Spleen (tissue), 11 donors: ENCODE results near the gene SELP. TPM values are rescaled to one million over a fixed set of nuclear protein-coding genes. Genes with fewer than 3 reads are reported as not detected.

Source experiments
- DNase-seq: peaks from one replicate; pipeline ENCODE4 v3.0.0-alpha.2; 2020
- H3K27ac ChIP-seq, 8 donors: fragments of 200-600 bp; sonication (generic) in 7 of 8; 1 replicate in 4 of 8; 2 replicates in 4 of 8; pipeline versions ENCODE4 v1.5.0 to v1.8.0; 2016 to 2021; ENCODE audit warnings: inconsistent platforms in 4 of 8, mild to moderate bottlenecking in 4 of 8, moderate library complexity in 1 of 8
- H3K27me3 ChIP-seq, 7 donors: fragments of 200-600 bp; sonication (generic) in 6 of 7; replicated peaks in 1 of 7; 1 replicate in 4 of 7; 2 replicates in 3 of 7; pipeline versions ENCODE4 v1.5.0 to v1.8.0; 2016 to 2021; ENCODE audit warnings: inconsistent platforms in 3 of 7, mild to moderate bottlenecking in 1 of 7
- H3K36me3 ChIP-seq, 6 donors: fragments of 200-600 bp; sonication (generic) in 5 of 6; 1 replicate in 4 of 6; 2 replicates in 2 of 6; pipeline versions ENCODE4 v1.5.0 to v1.8.0; 2016 to 2021; ENCODE audit warnings: inconsistent platforms in 2 of 6
- H3K4me1 ChIP-seq, 6 donors: fragments of 200-600 bp; sonication (generic) in 5 of 6; 1 replicate in 3 of 6; 2 replicates in 3 of 6; pipeline versions ENCODE4 v1.5.0 to v1.8.0; 2016 to 2021; ENCODE audit warnings: inconsistent platforms in 3 of 6
- H3K4me3 ChIP-seq, 8 donors: fragments of 200-600 bp; sonication (generic) in 7 of 8; 1 replicate in 4 of 8; 2 replicates in 4 of 8; pipeline versions ENCODE4 v1.5.0 to v1.8.0; 2016 to 2021; ENCODE audit warnings: inconsistent platforms in 4 of 8, mild to moderate bottlenecking in 4 of 8, moderate library complexity in 2 of 8
- H3K9me3 ChIP-seq, 8 donors: fragments of 200-600 bp; sonication (generic) in 7 of 8; 1 replicate in 4 of 8; 2 replicates in 4 of 8; pipeline versions ENCODE4 v1.5.0 to v1.8.0; 2016 to 2021; ENCODE audit warnings: inconsistent platforms in 4 of 8
- CTCF ChIP-seq, 11 experiments: fragments of 200-600 bp in 7 of 11; fragments of 450-650 bp in 4 of 11; sonication (generic) in 4 of 11; IDR thresholded peaks in 8 of 11; conservative IDR thresholded peaks in 3 of 11; 1 replicate in 7 of 11; 2 replicates in 4 of 11; pipeline versions ENCODE4 v1.4.0 to v1.8.0; 2016 to 2021; ENCODE audit warnings: antibody characterized with exemption in 11 of 11, inconsistent platforms in 4 of 11, mild to moderate bottlenecking in 1 of 11
- POLR2A ChIP-seq, 3 donors: fragments of 450-650 bp; IDR thresholded peaks; one replicate each; pipeline ENCODE4 v1.5.1; 2017; ENCODE audit warnings: antibody characterized with exemption in 3 of 3, mild to moderate bottlenecking in 1 of 3
- POLR2AphosphoS5 ChIP-seq, 3 donors: sonication (generic); formaldehyde crosslinking; IDR thresholded peaks; one replicate each; pipeline ENCODE4 v1.5.1; 2017; ENCODE audit warnings: antibody characterized with exemption in 3 of 3
- WGBS, 5 donors: extraction: QIAGEN DNeasy Blood & Tissue Kit in 3 of 5; methylation state at CpG; one replicate each; pipeline versions ENCODE4 v1.1.5 to v1.1.7; 2013 to 2018; 5-methylcytosine and 5-hydroxymethylcytosine counted together
- intact Hi-C: fragments of 100-400 bp; cut with DNase I; formaldehyde crosslinking; loops from one replicate; pipeline ENCODE4 v1.15.0; 2023; ENCODE audit warnings: low total_unique reads
- polyA plus RNA-seq, 3 donors: library from polyadenylated mRNA; stranded (reverse); fragments of 200-250 nt; gene quantifications; one replicate each; pipeline ENCODE4 v1.2.1, GENCODE V29; 2013
- total RNA-seq, 7 donors: library from RNA; depleted of rRNA in 3 of 7; stranded (reverse); fragments of >200 nt in 3 of 7; fragmentation: NEBNext Ultra II Directional in 4 of 7; extraction: Animal tissue kit (Norgen Biotek cat#: 25700) in 4 of 7; gene quantifications; one replicate each; pipeline versions ENCODE4 v1.1.0 to v1.2.1, GENCODE V29; 2016 to 2021
- donor health status: healthy with polysubstance abuse.
- donor health status: DM: no; HTN: no; CAD: no; lungs with moderate emphysema.
- donor health status: DM: no; HTN: no; CAD: no.
- donor health status: Bipolar disorder and iron deficiency.
- donor health status: healthy.
- donor health status: DM: no; HTN: no; CAD: no.
- donor health status: DM: yes; HTN: yes; CAD: no.

SELP gene
- total and polyA plus RNA-seq, 10 donors, result 0.97 to 7.6 (median 4.1) TPM

GRCh38 chr1:169595764-169596711 lies 33.9 kb downstream of the SELP start:
- Histone ChIP-seq H3K27ac (no peak overlapping the region), H3K4me1 (peaks cover 0 to 2% (median 2%) of the 10 kb centered on the region in 6 donors), H3K9me3 (no peaks in the 10 kb centered on the region), H3K27me3 (no peaks in the 10 kb centered on the region), H3K4me3 (no peak overlapping the region), H3K36me3 (no peaks in the 10 kb centered on the region)
- TF ChIP-seq POLR2AphosphoS5 (IDR thresholded peaks at IDR 0.05) (no peak), POLR2A (IDR thresholded peaks at IDR 0.05) (no peak), CTCF (IDR thresholded peaks at IDR 0.05 in 8 of 11, conservative IDR thresholded peaks at IDR 0.05 in 3 of 11) (no peak)
- intact Hi-C loops, result loop anchor here (5.0 kb wide), 1 partner anchor 116 kb away; the partner anchor contains the start of gene SELL
- 62 to 81% (median 68%) methylated on average over 3 of the region's 3 CpGs for WGBS, 5 donors
- no peak for DNase-seq

- TF ChIP-seq POLR2A (IDR thresholded peaks at IDR 0.05) (no peak), CTCF (IDR thresholded peaks at IDR 0.05 in 8 of 11, conservative IDR thresholded peaks at IDR 0.05 in 3 of 11) (no peak), POLR2AphosphoS5 (IDR thresholded peaks at IDR 0.05) (no peak)
- no peak overlapping the region for H3K4me3 ChIP-seq
- no peak overlapping the region for H3K27ac ChIP-seq
- 47 to 57% (median 48%) methylated on average over 3 of the region's 3 CpGs for WGBS, 5 donors
- H3K36me3 ChIP-seq, result no peaks in the 10 kb centered on the region
- no peaks in the 10 kb centered on the region for H3K4me1 ChIP-seq
- no peaks in the 10 kb centered on the region for H3K27me3 ChIP-seq
- no peaks in the 10 kb centered on the region for H3K9me3 ChIP-seq
- no peak for DNase-seq
- intact Hi-C loops, result no loop called here
Observed at GRCh38 chr1:169594391-169594790, 35.5 kb downstream of the SELP start.

- DNase-seq, result no peak
- 81 to 97% (median 92%) methylated on average over 5 of the region's 5 CpGs for WGBS, 5 donors
- H3K27me3 ChIP-seq, result peaks cover 0 to 12% (median 0%) of the 10 kb centered on the region in 7 donors
- H3K4me3 ChIP-seq, result no peak overlapping the region
- H3K36me3 ChIP-seq, result no peaks in the 10 kb centered on the region
- peaks cover 0 to 13% (median 5%) of the 10 kb centered on the region in 6 donors for H3K4me1 ChIP-seq
- no peak overlapping the region for H3K27ac ChIP-seq
- intact Hi-C loops, result no loop called here
- TF ChIP-seq POLR2AphosphoS5 (IDR thresholded peaks at IDR 0.05) (no peak), CTCF (IDR thresholded peaks at IDR 0.05 in 8 of 11, conservative IDR thresholded peaks at IDR 0.05 in 3 of 11) (no peak), POLR2A (IDR thresholded peaks at IDR 0.05) (no peak)
- H3K9me3 ChIP-seq, result no peaks in the 10 kb centered on the region
Observed at GRCh38 chr1:169590932-169591331, 39.0 kb downstream of the SELP start.

GRCh38 chr1:169588785-169589485 lies 41.0 kb downstream of the SELP start:
- no peak for DNase-seq
- H3K4me3 ChIP-seq, result no peak overlapping the region
- TF ChIP-seq POLR2AphosphoS5 (IDR thresholded peaks at IDR 0.05), result no peak
- no peak for TF ChIP-seq POLR2A (IDR thresholded peaks at IDR 0.05)
- no peak for TF ChIP-seq CTCF (IDR thresholded peaks at IDR 0.05 in 8 of 11, conservative IDR thresholded peaks at IDR 0.05 in 3 of 11)
- no peak overlapping the region for H3K27ac ChIP-seq
- H3K9me3 ChIP-seq, result no peaks in the 10 kb centered on the region
- 58 to 73% (median 65%) methylated on average over 4 of the region's 4 CpGs for WGBS, 5 donors
- intact Hi-C loops, result no loop called here
- H3K36me3 ChIP-seq, result no peaks in the 10 kb centered on the region
- peaks cover 0 to 28% (median 10%) of the 10 kb centered on the region in 7 donors for H3K27me3 ChIP-seq
- H3K4me1 ChIP-seq, result peaks cover 0 to 28% (median 5%) of the 10 kb centered on the region in 6 donors
